SK-N-MC (cell line): ENCODE measurements around the gene FCRLB.

Experiments
- DNase-seq: peaks from one replicate; pipeline ENCODE4 v3.0.0-alpha.2; 2011; ENCODE audit warnings: low read depth, low spot score
- H3K27ac ChIP-seq: fragments of 200-600 bp; sonication (generic); 2 replicates; pipeline ENCODE4 v1.5.1; 2016; ENCODE audit warnings: mixed run types
- H3K36me3 ChIP-seq: fragments of 200-600 bp; sonication (generic); 2 replicates; pipeline ENCODE4 v1.6.1; 2017; ENCODE audit warnings: antibody characterized with exemption, low read length, mixed read lengths; ENCODE audit not compliant: insufficient read depth
- H3K4me3 ChIP-seq: fragments of 200-600 bp; sonication (generic); 2 replicates; pipeline ENCODE4 v1.5.1; 2016
- H3K9ac ChIP-seq: fragments of 200-600 bp; sonication (generic); 2 replicates; pipeline ENCODE4 v1.8.0; 2017; ENCODE audit warnings: mixed run types, mixed read lengths; ENCODE audit not compliant: insufficient read length
- H3K9me3 ChIP-seq: fragments of 200-600 bp; sonication (generic); 2 replicates; pipeline ENCODE4 v1.6.1; 2017; ENCODE audit warnings: low read depth, mild to moderate bottlenecking, antibody characterized with exemption, low read length, moderate library complexity, mixed read lengths
- EZH2 ChIP-seq: fragments of 200-600 bp; sonication (generic); IDR thresholded peaks from one replicate; pipeline ENCODE4 v1.6.1; 2017; ENCODE audit warnings: antibody characterized with exemption
- FOXP2 ChIP-seq: optimal IDR thresholded peaks from 2 replicates; pipeline ENCODE3; 2011; ENCODE audit warnings: mild to moderate bottlenecking, moderate library complexity; ENCODE audit not compliant: insufficient read depth; ENCODE audit errors: extremely low read length, control extremely low read depth
- POLR2AphosphoS5 ChIP-seq: IDR thresholded peaks from 2 replicates; pipeline ENCODE4 v1.6.1; 2012; ENCODE audit warnings: mild to moderate bottlenecking, low read depth, low read length, borderline replicate concordance

FCRLB gene

GRCh38 chr1:161733526-161733925, 12.2 kb downstream of the FCRLB start:
- H3K4me3 ChIP-seq = no peak overlapping the region
- DNase-seq = no peak

GRCh38 chr1:161735837-161736236, 14.5 kb downstream of the FCRLB start:
- Histone ChIP-seq H3K4me3 (no peak overlapping the region), H3K9me3 (no peaks in the 10 kb centered on the region), H3K36me3 (no peaks in the 10 kb centered on the region), H3K27ac (no peak overlapping the region), H3K9ac (no peak overlapping the region)
- no peak for DNase-seq
- TF ChIP-seq FOXP2 = no peak
- TF ChIP-seq EZH2 = no peak
- TF ChIP-seq POLR2AphosphoS5 = no peak

More at GRCh38 chr1:161733526-161733925, 12.2 kb downstream of the FCRLB start:
- Histone ChIP-seq H3K9me3 (no peaks in the 10 kb centered on the region), H3K27ac (no peak overlapping the region), H3K9ac (no peak overlapping the region), H3K36me3 (no peaks in the 10 kb centered on the region)
- no peak for TF ChIP-seq EZH2
- TF ChIP-seq POLR2AphosphoS5 = no peak
- TF ChIP-seq FOXP2 = no peak

- no peak for DNase-seq
- H3K27ac ChIP-seq = no peak overlapping the region
- H3K9me3 ChIP-seq = no peaks in the 10 kb centered on the region
- no peak overlapping the region for H3K4me3 ChIP-seq
- TF ChIP-seq EZH2 (no peak), FOXP2 (no peak)
- H3K9ac ChIP-seq = no peak overlapping the region
- H3K36me3 ChIP-seq = no peaks in the 10 kb centered on the region
These were observed 15.1 kb downstream of the FCRLB start for GRCh38 chr1:161736335-161736969.

GRCh38 chr1:161737625-161738024, 16.3 kb downstream of the FCRLB start:
- no peak for DNase-seq
- H3K9me3 ChIP-seq = no peaks in the 10 kb centered on the region
- TF ChIP-seq FOXP2 (no peak), EZH2 (no peak), POLR2AphosphoS5 (no peak)
- no peak overlapping the region for H3K9ac ChIP-seq
- H3K36me3 ChIP-seq = no peaks in the 10 kb centered on the region
- no peak overlapping the region for H3K4me3 ChIP-seq
- H3K27ac ChIP-seq = no peak overlapping the region

- H3K4me3 ChIP-seq = no peak overlapping the region
- no peaks in the 10 kb centered on the region for H3K36me3 ChIP-seq
- no peak overlapping the region for H3K27ac ChIP-seq
- H3K9me3 ChIP-seq = no peaks in the 10 kb centered on the region
- no peak for TF ChIP-seq EZH2
- no peak for TF ChIP-seq POLR2AphosphoS5
- DNase-seq = no peak
- H3K9ac ChIP-seq = no peak overlapping the region
These were observed 17.4 kb downstream of the FCRLB start for GRCh38 chr1:161738627-161739287.

- H3K9ac ChIP-seq = no peak overlapping the region
These were observed 18.7 kb downstream of the FCRLB start for GRCh38 chr1:161739865-161740566.

GRCh38 chr1:161740921-161741320, 19.6 kb downstream of the FCRLB start:
- TF ChIP-seq EZH2 = no peak
- no peak for TF ChIP-seq POLR2AphosphoS5
- TF ChIP-seq FOXP2 = no peak
- Histone ChIP-seq H3K27ac (no peak overlapping the region), H3K4me3 (no peak overlapping the region), H3K36me3 (no peaks in the 10 kb centered on the region), H3K9ac (no peak overlapping the region), H3K9me3 (no peaks in the 10 kb centered on the region)
- DNase-seq = no peak

More at GRCh38 chr1:161739865-161740566, 18.7 kb downstream of the FCRLB start:
- TF ChIP-seq FOXP2 = no peak
- no peak for TF ChIP-seq EZH2
- no peak for TF ChIP-seq POLR2AphosphoS5
- Histone ChIP-seq H3K9me3 (no peaks in the 10 kb centered on the region), H3K4me3 (no peak overlapping the region), H3K36me3 (no peaks in the 10 kb centered on the region), H3K27ac (no peak overlapping the region)
- no peak for DNase-seq

GRCh38 chr1:161743231-161743630, 21.9 kb downstream of the FCRLB start:
- H3K9ac ChIP-seq = no peak overlapping the region

More at GRCh38 chr1:161743231-161743630, 21.9 kb downstream of the FCRLB start:
- no peak for TF ChIP-seq POLR2AphosphoS5
- TF ChIP-seq EZH2 = no peak
- no peak for TF ChIP-seq FOXP2
- no peak overlapping the region for H3K27ac ChIP-seq
- no peaks in the 10 kb centered on the region for H3K36me3 ChIP-seq
- no peak for DNase-seq
- H3K4me3 ChIP-seq = no peak overlapping the region
- H3K9me3 ChIP-seq = no peaks in the 10 kb centered on the region
